ENCODE measurements around the gene SCYL3. TPM values are rescaled to one million over a fixed set of nuclear protein-coding genes. Genes with fewer than 3 reads are reported as not detected.

The SCYL3 gene
- total RNA-seq, 1 experiment from 2014 or later, result 7.8 TPM

GRCh38 chr1:169834869-169835268 is 58.8 kb downstream of the SCYL3 start:
- POLR2A ChIA-PET (ENCODE audit: unreplicated experiment), result no interaction called here
- H2AFZ ChIP-seq, result no peak overlapping the region
- H3K27ac ChIP-seq, result no peak overlapping the region
- H4K20me1 ChIP-seq (ENCODE audit: insufficient read depth), result no peaks in the 10 kb centered on the region
- H3K27me3 ChIP-seq (ENCODE audit: insufficient read depth, low read depth), result no peaks in the 10 kb centered on the region
- H3K4me3 ChIP-seq, result no peak overlapping the region
- no peaks in the 10 kb centered on the region for H3F3A ChIP-seq (ENCODE audit: insufficient read depth, low read depth)
- CTCF ChIA-PET, result no interaction called here
- H3K36me3 ChIP-seq (ENCODE audit: low read depth), result peaks cover 8% of the 10 kb centered on the region; the same call in 1 of the 2 replicates
- no TSS peak for BruUV-seq (replicated peaks)
- no peaks in the 10 kb centered on the region for H3K9me3 ChIP-seq (ENCODE audit: insufficient read depth, low read depth)
- DNase-seq, result no peak
- TF ChIP-seq EZH2 (IDR thresholded peaks at IDR 0.05; ENCODE audit: low read depth), result no peak
- no peak for TF ChIP-seq CTCF (conservative IDR thresholded peaks at IDR 0.05)
- H3K9me2 ChIP-seq (ENCODE audit: insufficient read depth), result no peaks in the 10 kb centered on the region
- no peaks in the 10 kb centered on the region for H3K79me2 ChIP-seq (ENCODE audit: low read depth)
- no peak overlapping the region for H3K4me2 ChIP-seq
- intact Hi-C loops (cut with micrococcal nuclease; ENCODE audit: unreplicated experiment), result no loop called here
- no peaks in the 10 kb centered on the region for H3K4me1 ChIP-seq (replicated peaks; ENCODE audit: insufficient read depth)

GRCh38 chr1:169833179-169833901 is 60.4 kb downstream of the SCYL3 start:
- Histone ChIP-seq H3K9me3 (ENCODE audit: insufficient read depth, low read depth) (no peaks in the 10 kb centered on the region), H3F3A (ENCODE audit: insufficient read depth, low read depth) (no peaks in the 10 kb centered on the region), H3K27me3 (ENCODE audit: insufficient read depth, low read depth) (no peaks in the 10 kb centered on the region), H4K20me1 (ENCODE audit: insufficient read depth) (no peaks in the 10 kb centered on the region), H3K36me3 (ENCODE audit: low read depth) (peaks cover 17% of the 10 kb centered on the region; the same call in 1 of the 2 replicates), H2AFZ (no peak overlapping the region), H3K27ac (no peak overlapping the region), H3K4me2 (no peak overlapping the region), H3K79me2 (ENCODE audit: low read depth) (no peaks in the 10 kb centered on the region), H3K4me1 (replicated peaks; ENCODE audit: insufficient read depth) (no peaks in the 10 kb centered on the region), H3K4me3 (no peak overlapping the region), H3K9me2 (ENCODE audit: insufficient read depth) (no peaks in the 10 kb centered on the region)
- CTCF ChIA-PET, result no interaction called here
- DNase-seq, result no peak
- no peak for TF ChIP-seq CTCF (conservative IDR thresholded peaks at IDR 0.05)
- no peak for TF ChIP-seq EZH2 (IDR thresholded peaks at IDR 0.05; ENCODE audit: low read depth)
- POLR2A ChIA-PET (ENCODE audit: unreplicated experiment), result no interaction called here
- intact Hi-C loops (cut with micrococcal nuclease; ENCODE audit: unreplicated experiment), result no loop called here
- no TSS peak for BruUV-seq (replicated peaks)

- CTCF ChIA-PET, result no interaction called here
- H3K4me3 ChIP-seq, result no peak overlapping the region
- BruUV-seq (replicated peaks), result no TSS peak
- no peak for DNase-seq
- no peaks in the 10 kb centered on the region; the same call in 1 of the 2 replicates for H4K20me1 ChIP-seq (ENCODE audit: insufficient read depth)
- H3K27me3 ChIP-seq (ENCODE audit: insufficient read depth, low read depth), result no peaks in the 10 kb centered on the region
- intact Hi-C loops (cut with micrococcal nuclease; ENCODE audit: unreplicated experiment), result no loop called here
- peaks cover 34% of the 10 kb centered on the region for H3K36me3 ChIP-seq (ENCODE audit: low read depth)
- no peaks in the 10 kb centered on the region for H3K9me2 ChIP-seq (ENCODE audit: insufficient read depth)
- no peaks in the 10 kb centered on the region for H3K4me1 ChIP-seq (replicated peaks; ENCODE audit: insufficient read depth)
- no peak overlapping the region for H3K4me2 ChIP-seq
- POLR2A ChIA-PET (ENCODE audit: unreplicated experiment), result no interaction called here
- no peaks in the 10 kb centered on the region for H3K79me2 ChIP-seq (ENCODE audit: low read depth)
- H3K27ac ChIP-seq, result no peak overlapping the region
- H3F3A ChIP-seq (ENCODE audit: insufficient read depth, low read depth), result no peaks in the 10 kb centered on the region
- no peak overlapping the region for H2AFZ ChIP-seq
- no peaks in the 10 kb centered on the region for H3K9me3 ChIP-seq (ENCODE audit: insufficient read depth, low read depth)
- no peak for TF ChIP-seq EZH2 (IDR thresholded peaks at IDR 0.05; ENCODE audit: low read depth)
- no peak for TF ChIP-seq CTCF (conservative IDR thresholded peaks at IDR 0.05)
Observed at GRCh38 chr1:169829671-169830070, 64.0 kb downstream of the SCYL3 start.

All from PC-9 (cell line).